PFSK-1 (cell line): ENCODE measurements around the gene AZIN2.

Experiments used
- POLR2AphosphoS5 ChIP-seq: IDR thresholded peaks from 2 replicates; pipeline ENCODE4 v1.6.1; 2012; ENCODE audit warnings: low read depth, mild to moderate bottlenecking, control low read depth, low read length, moderate library complexity
- REST ChIP-seq, 2 experiments: IDR thresholded peaks; 2 replicates each; pipeline versions ENCODE4 v1.6.1 to v1.8.0; 2011 to 2012; ENCODE audit warnings: low read depth in 2 of 2, low read length in 2 of 2, control low read depth in 1 of 2, inconsistent platforms in 1 of 2, mild to moderate bottlenecking in 1 of 2, moderate library complexity in 1 of 2; ENCODE audit not compliant: insufficient read depth in 1 of 2
- SIN3A ChIP-seq: IDR thresholded peaks from 2 replicates; pipeline ENCODE4 v1.6.1; 2012; ENCODE audit warnings: mild to moderate bottlenecking, low read length, moderate library complexity, borderline replicate concordance; ENCODE audit not compliant: insufficient read depth
- TAF1 ChIP-seq: IDR thresholded peaks from 2 replicates; pipeline ENCODE4 v1.6.1; 2012; ENCODE audit warnings: low read length, control low read depth, borderline replicate concordance; ENCODE audit not compliant: insufficient read depth

- no peak for TF ChIP-seq POLR2AphosphoS5
- TF ChIP-seq REST (IDR thresholded peaks at IDR 0.05; ENCODE audit: insufficient read depth in 1 of 2, low read depth in 2 of 2, low read length in 2 of 2): no peak
- no peak for TF ChIP-seq SIN3A
- no peak for TF ChIP-seq TAF1
These were observed 71.9 kb downstream of the AZIN2 start for GRCh38 chr1:33152685-33153432.
